SK-N-DZ (cell line): ENCODE measurements around the gene MPND.
A peak's percentile ranks its signal among the peaks of the same experiment; 100 is the strongest.

Source experiments
- DNase-seq: peaks from one replicate; pipeline ENCODE4 v3.0.0-alpha.2; 2015; ENCODE audit warnings: low spot score

MPND gene

DNA sequence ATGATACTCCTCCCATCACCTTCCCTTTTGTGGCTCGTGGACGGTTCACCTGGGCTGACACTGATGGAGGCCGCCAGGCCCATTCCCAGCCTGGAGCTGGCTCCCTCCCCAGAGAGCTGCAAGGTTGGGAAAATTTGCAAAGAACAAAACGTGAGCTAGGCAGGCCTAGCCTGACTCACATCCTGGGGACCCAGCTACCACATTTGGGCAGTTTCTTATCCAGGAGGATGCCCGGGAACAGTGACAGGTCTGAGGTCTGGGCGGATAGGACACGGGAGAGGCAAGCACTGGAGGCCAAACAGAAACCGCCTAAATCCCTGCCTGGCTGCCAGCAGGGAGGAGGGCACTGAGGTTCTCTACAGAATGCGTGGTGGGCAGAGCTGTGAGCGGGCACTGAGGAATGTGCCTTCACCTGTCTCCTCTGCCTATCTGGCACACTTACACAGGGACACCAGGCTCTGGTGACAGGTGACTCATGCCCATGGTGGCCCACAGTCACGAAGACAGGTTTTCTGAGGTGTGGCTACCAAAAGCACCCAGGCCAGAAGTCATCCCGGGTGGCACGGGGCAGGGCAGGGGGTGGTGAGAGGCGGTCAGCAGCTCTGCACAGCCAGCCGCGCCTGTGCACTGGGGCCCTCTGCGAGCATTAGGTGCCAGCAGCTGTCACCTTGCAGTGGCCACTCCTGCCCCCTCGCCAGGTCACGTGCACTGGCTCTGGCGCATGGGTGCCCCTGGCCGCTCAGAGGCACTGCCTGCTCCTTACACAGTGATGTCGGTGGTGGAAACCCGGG is 33.8 kb downstream of the MPND start:
- no peak for DNase-seq

DNA sequence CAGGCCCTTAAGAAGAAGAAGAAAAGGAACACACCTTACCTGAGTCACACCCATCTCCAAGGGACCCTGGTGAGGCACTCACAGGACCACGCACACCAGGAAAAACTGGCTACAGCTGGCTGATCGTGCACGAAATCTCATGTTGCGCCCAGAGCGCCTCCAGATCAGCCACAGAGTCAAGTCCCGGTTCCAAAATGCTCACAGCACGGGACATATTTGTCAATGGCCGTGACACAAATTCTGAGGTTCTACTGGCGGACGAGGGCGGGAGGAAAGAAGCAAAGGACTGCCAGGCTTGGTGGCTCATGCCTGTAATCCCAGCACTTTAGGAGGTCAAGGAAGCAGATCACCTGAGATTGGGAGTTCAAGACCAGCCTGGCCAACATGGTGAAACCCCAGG is 35.5 kb downstream of the MPND start:
- no peak for DNase-seq

- no peak for DNase-seq
Measured at GRCh38 chr19:4379383-4380253, 36.3 kb downstream of the MPND start.

- DNase-seq: no peak
Measured at GRCh38 chr19:4380254-4380727, 36.9 kb downstream of the MPND start.

DNA sequence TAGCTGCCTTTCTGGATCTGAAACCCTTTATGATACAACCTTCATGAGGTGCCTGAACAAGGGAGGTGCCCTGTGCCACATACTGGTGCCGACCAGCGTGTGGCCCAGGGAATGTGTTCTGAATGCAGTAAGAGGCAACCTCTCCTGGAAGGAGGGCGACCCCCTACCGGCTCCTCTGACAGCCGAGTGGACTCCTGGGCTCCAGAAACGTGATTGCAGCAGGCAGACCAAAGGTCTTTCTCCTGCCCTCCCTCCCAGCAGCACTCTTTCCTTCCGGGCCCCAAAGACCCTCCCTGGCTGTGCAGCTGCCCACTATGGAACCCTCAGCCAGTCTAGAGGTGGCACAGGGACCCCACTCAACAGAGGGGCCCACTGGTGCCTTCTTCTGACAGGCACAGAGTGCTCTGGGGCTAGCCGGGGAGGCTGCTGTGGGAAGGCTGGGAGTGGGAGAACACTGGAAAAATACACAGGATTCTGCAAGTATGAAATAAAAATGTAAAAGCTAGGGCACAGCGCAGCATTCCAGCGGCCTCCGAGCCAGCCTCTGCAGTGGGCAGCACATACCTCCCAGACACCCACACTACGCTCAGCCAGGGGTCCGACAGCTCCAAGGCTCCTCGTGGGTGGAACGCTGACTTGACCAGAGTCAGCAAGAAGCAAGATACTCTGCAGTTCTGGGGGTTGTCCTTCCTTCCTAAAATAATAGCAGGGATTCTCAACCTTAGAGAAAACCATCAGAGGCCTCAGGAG is 42.1 kb downstream of the MPND start:
- no peak for DNase-seq

GRCh38 chr19:4386041-4386782 is 42.9 kb downstream of the MPND start:
- DNase-seq: no peak

DNA sequence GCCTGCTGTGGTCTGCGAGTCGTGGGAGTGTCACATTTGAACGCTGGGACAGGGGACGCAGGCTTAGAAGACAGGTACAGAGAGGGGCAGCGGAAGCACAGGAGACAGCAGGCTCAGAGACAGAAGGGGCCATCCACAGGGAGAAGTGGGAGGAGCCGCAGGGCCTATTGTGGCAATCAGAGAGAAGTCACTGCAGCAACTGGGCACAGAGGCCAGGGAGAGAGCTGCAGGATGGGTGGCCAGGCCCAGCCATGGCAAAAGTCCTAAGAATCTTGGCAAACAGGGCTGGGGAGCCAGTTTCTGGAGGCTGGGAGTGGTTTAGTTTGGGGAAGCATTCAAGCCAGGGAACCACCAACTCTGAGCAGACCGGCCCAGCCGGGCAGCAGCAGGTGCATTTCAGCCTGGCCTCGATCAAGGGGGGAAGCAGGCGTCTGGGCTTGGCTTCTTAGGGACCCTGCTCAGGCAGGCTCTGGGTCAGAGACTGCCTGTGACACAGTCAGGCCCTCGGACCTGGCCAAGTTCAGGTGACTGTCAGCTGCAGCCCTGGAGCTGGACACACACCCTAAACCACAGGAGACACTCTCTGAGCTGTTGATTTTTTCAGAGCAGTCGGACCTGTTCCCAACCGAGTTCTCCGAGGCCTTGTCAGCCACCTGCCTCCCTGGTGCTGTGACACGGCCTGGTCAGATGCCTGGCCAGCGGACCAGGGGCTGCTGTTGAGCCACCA is 45.1 kb downstream of the MPND start:
- DNase-seq: no peak

DNA sequence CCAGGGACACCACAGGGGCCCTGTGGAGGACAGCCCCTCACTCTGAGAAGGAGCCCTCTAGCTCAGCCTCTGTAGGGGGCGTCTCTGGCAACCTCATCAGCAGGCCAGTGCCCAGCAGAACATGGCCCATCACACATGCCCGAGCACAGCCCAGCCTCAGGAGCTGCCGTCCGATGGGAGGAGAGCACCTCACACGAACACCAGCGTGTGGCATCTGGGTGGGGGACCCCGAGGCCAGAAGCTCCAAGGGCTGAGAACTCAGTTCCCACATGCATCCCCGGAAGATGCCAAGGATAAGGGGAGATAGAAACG is 45.7 kb downstream of the MPND start:
- no peak for DNase-seq

DNA sequence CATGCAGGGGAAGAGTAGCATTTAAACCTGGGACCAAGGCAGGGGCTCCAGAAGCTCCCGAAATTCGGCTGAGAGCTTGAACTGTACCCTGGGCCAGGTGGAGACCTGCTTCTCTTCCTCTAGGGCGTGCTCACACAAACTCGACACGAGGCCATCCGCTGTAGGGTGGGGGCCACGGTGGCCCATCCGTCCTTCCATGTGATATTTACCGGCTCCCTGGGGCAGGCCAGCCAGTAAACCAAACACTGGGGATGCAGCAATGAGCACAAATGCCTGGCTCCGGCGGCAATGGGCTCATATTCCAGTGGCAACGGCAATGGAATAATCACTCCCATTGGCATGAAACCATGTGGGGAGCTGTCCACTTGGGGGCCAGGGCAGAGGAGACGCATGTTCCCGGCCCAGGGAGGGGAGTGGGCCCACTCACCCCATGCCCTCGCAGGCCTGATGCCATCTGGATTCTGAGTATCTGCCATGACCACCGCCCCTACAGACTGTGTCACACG is 46.2 kb downstream of the MPND start:
- DNase-seq: no peak

- no peak for DNase-seq
Measured at GRCh38 chr19:4390017-4390566, 46.7 kb downstream of the MPND start.

DNA sequence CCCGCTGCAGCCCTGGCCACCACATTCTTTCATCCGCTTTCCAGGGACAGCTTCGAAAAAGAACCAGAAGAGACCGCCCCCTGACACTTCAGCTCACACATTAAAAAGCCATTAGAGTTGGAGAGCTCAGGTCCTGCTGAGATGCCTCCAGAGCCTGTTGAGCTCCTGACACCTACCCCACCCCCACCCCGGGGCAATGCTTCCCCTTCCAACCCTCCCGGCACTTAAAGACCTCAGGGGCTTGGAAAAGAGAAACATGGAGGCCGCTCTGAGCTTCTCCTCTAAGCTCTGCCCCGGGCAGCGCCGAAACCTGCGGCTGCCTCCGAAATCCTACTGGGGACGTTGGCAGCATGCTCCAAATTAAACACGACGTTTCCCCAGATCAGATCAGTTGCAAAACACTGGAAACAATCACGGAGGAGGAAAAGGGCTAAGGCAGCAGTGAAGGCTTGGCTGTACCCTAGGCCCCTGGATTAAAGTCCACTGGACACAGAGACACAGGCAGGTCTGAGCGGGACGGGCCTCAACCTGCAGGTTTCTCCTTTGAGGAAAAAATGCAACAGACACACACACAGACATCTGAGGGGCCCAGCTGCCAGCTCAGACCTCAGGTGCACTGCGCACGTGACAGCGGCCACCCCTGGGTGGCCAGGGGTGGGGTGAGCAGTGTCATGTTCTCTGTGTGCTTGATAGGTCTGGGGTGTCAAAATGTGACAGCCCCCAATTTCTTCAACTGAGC is 47.4 kb downstream of the MPND start:
- no peak for DNase-seq

DNA sequence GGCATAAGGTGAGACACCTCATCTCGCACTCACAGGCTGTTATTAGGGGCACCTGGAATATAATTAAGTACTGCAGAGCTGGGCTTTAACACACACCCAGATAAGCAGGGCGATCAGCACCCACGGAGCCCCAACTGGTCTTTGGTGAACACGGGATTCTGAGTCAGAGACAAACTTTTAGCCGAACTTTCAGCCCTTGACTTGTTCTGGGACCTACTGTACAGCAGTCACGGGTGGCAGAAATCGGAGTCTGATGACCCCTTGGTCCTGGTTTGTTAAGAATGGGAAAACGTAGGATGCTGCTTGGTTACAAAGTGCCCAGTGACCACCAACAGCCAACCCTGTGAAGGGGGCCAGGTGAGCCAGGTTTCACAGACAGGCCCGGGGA is 47.9 kb downstream of the MPND start:
- DNase-seq: no peak

- no peak for DNase-seq
Measured at GRCh38 chr19:4391701-4392483, 48.5 kb downstream of the MPND start.

DNA sequence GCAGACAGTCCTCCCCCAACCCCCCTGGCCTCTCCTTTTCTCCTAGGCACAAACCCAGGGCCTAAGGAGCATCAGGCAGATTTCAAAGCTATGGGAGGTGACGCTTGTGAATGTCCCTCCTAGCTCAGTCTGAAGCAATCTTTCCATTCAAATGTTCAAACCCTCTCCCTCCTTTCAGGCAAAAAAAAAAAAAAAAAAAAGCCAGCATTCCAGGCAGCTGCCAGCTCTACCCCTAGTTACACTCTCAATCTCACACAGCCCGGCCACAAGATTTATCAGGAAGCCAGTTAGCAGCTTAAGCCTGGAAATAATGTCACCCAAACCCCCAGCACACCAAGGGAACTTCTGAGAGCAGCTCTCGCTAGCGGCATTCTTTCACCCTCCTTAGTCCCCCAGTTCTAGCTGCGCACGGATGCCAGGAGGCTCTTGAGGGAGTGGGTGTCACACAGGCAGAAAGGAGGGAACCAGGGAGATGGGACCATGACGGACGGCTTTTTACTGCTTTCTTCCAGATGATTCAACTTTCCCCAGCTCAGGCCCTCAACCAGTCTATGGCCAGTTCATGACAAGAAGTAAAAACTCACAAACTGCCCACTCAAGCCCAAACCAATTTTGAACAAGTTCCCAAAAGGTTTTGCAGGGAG is 50.7 kb downstream of the MPND start:
- DNase-seq: no peak

GRCh38 chr19:4396949-4397783 is 53.8 kb downstream of the MPND start:
- no peak for DNase-seq

- peak; percentile 18 for DNase-seq
Measured at GRCh38 chr19:4399812-4400134, 56.4 kb downstream of the MPND start.

DNA sequence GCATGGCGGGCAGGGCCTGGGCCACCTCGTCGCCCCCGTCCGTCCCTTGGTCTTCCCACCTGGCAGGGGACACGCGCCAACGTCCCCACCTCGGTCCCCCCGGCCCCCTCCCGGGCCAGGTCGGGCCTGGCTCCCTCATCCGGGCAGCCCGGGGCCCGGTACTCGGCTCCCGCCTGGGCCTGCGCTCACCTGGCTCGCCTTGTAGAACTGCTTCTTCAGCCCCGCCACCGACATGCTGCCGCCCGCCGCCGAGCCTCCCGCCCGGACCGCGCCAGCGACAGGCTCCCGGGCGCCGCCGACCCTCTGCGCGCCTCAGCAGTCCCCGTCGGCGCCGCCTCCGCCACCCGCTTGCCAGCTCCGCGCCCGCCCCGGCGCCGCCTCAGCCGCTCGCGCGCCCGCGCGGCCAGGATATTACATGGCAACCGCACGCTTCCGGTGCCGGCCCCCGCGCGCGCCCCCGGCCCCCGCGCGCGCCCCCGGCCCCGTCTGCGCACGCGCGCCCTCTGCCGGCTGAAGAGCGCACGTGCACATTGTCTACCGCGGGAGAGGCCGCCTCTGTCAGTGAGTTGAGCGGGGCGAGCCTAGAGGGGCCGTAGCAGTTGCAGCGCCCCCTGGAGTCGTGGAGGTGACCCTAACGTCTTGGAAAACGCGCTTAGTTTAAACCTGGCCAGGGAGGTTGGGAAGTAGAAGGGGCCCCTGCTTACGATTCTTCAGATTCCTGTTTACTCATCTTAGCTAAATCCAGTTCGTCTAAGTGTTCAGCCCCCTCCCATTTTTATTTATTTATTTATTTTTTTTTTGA is 57.0 kb downstream of the MPND start, which contains the start of gene SH3GL1:
Gene SH3GL1 (minus strand): TSS at position 413 of the 802 bp plus-strand sequence. CDS start 179 bp downstream, at position 234.
- peak; percentile 88 for DNase-seq
